RWPE1 (cell line): ENCODE results near the gene NTM.

Source experiments
- CTCF ChIA-PET: fragments of 350-600 bp; sonication (Branson Sonifier 250); formaldehyde crosslinking; extraction: SDS; loops from one replicate; lab custom pipeline; 2021; lab: Yijun Ruan, JAX
- POLR2A ChIA-PET: fragments of 400-600 bp; formaldehyde crosslinking; extraction: SDS; loops from one replicate; lab custom pipeline; 2020; ENCODE audit warnings: antibody characterized with exemption; ENCODE audit not compliant: low non-redundant PET; lab: Yijun Ruan, JAX
- DNase-seq: peaks from one replicate; pipeline ENCODE4 v3.0.0; 2012; ENCODE audit warnings: low spot score
- H3K27ac ChIP-seq: fragments of 450-650 bp; 2 replicates; pipeline ENCODE4 v1.5.1; 2017
- TF ChIP-seq, protein P1 (sequence below): fragments of 450-650 bp; conservative IDR thresholded peaks from 2 replicates; pipeline ENCODE4 v1.5.1; 2017; ENCODE audit warnings: low read depth, mild to moderate bottlenecking

NTM gene

DNA sequence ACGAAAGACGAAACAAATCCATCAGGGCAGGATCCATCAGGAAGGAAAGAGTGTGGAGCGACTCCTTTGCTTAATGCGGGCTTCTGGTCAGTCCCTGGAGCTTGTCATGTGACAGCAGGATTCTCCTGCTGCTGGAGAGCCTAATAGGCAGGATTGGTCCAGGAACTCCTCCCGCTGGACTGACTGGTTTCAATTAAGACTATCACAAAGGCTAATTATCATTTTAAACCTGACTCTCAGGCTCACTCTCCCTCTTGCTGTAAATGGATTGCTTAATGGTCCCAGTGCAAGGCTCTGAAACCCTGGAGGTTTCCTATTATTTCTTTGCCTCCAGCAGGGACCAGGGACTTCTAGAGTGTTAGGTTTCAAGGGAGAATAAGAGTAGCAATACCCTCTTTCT lies 493.8 kb downstream of the NTM start:
- ChIA-PET CTCF (no interaction called here), POLR2A (no interaction called here)
- no peak overlapping the region for H3K27ac ChIP-seq

DNA sequence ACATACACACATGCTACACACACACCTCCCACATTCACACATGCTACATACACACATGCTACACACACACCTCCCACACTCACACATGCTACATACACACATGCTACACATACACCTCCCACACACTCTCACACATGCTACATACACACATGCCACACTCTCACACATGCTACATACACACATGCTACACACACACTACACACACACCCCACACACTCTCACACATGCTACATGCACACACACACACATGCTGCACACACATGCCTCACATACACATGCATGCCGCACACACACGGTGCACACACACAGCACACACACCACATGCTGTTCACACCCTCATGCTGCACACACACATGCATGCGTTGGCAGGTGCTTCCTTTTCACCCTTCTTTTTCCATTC lies 495.4 kb downstream of the NTM start:
- H3K27ac ChIP-seq, result no peak overlapping the region
- ChIA-PET CTCF (interaction anchor here (0.6 kb wide), 1 partner anchor 239 kb away, joined by 3 read pairs; no protein-coding TSS in a partner anchor), POLR2A (no interaction called here)
- TF ChIP-seq, protein P1, sequence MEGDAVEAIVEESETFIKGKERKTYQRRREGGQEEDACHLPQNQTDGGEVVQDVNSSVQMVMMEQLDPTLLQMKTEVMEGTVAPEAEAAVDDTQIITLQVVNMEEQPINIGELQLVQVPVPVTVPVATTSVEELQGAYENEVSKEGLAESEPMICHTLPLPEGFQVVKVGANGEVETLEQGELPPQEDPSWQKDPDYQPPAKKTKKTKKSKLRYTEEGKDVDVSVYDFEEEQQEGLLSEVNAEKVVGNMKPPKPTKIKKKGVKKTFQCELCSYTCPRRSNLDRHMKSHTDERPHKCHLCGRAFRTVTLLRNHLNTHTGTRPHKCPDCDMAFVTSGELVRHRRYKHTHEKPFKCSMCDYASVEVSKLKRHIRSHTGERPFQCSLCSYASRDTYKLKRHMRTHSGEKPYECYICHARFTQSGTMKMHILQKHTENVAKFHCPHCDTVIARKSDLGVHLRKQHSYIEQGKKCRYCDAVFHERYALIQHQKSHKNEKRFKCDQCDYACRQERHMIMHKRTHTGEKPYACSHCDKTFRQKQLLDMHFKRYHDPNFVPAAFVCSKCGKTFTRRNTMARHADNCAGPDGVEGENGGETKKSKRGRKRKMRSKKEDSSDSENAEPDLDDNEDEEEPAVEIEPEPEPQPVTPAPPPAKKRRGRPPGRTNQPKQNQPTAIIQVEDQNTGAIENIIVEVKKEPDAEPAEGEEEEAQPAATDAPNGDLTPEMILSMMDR, result no peak
- DNase-seq, result no peak

More for the DNA sequence above, 493.8 kb downstream of the NTM start:
- TF ChIP-seq, protein P1, result no peak
- no peak for DNase-seq

DNA sequence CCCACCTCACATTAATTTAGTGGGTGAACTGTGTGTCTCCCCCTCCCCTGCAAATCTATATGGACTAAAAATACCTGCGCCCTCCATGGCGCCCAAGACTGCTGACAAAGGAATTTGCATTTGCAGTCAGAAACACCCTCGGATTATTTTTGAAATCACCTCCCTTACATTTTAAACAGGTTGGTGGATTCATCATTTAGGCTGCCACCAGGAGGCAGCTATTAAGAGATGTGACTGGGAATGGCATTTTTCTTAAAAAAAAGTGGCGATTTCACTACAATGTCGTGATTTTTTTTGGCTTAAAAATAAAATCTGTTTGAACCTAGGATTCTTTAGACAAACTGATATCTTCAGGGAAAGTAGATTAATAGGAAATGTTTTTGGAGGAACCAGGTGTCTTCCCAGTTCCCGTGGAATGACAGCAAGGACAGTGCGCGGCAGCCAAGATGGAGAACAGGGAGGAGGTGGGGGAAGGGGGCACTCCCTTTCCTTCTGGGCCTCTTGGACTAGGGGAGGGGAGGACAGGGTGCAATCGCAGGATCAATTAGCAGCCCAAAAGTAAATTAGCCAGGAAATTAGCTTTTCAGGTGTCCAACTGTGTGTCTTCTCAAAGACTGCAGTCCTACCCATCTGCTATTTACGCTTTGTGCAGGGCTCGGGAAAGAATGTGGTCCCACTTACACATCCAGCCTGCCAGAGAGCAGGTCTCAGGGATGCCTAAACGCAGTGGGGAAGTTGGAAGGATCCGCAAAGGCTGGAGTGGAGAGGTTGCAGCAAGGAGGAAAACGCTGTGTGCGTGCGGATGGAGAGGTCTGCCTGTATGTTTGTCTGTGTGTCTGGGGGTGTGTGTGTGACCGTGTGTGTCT lies 496.4 kb downstream of the NTM start:
- no peak overlapping the region for H3K27ac ChIP-seq
- ChIA-PET POLR2A (no interaction called here), CTCF (interaction anchor here (0.6 to 1.7 kb wide), 2 partner anchors 238 to 260 kb away, joined by 3 to 8 read pairs; no protein-coding TSS in a partner anchor)
- TF ChIP-seq, protein P1, result no peak
- DNase-seq, result no peak

DNA sequence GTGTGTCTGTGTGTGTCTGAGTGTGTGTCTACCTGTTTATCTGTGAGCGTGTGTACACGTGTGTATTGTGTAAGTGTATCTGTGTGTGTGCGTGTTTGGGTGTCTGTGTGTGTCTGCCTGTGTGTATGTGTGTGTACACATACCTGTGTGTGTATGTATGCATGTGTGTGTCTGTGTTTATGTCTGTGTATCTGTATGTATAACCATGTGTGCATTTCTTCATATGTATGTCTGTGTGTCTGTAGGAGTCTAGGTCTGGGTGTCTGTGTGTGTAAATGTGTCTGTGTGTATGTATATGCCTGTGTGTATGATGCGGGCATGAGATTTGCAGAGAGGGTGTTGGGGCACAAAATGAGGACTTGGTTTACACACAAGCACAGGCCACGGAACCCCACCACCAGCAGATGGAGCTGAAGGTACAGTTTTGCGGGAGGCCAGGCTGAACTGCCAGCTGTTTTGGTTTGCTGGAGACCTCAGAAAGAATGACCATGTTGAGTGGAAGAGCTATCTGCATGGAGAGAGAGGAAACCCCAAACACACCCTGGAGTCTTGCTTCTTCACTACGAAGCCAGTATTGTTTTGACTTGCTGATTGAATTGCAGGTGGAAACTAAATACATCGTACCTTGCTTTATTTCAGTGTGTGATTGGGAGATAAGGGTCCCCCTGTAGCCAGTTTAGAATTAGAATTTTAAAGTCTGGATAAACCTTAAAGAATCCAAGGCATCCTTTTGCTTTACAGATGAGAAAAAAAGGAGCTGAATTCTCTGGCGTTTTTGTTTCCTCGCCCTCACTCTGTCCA lies 497.2 kb downstream of the NTM start:
- POLR2A ChIA-PET, result no interaction called here
- no peak overlapping the region for H3K27ac ChIP-seq
- peak; percentile 63 for DNase-seq

DNA sequence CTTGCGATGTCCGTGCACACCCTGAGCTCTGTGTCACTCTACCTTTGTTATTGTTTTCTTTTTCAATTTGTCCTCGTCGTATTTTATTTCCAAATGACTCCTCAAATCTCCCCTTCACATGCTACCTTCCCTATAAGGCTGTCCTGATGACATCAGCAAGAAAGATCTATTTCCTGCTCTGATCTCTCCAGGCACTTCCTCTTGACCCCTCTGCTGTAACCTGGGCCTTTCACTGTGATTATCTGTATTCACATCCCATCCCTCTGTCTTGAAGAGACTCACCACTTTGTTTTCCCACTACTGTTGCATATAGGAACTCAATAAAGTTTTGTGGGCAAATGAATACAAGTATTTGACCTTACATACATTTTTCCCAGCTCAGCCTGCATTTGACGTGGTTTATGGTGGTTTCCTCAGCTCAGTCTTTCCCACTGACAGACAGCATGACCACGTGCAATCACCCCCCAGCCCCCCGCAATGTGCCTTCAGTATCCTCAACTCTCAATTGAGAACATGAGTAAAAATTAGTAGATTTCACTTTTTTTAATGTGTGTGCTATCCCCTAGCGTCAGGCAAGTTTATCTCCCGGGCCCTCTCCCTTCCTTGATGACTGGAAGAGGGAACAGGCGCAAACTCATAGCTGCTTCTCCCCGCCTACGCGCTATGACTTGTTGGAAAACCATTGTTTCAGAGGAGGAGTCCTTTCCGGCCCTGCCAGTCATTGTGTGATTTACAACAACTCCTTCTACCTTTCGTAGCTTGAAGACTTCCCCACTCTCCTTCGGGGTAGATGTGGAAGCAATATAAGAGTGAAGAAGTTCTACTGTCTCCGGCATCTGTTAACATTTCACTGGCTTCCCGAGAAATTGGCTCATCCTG lies 498.5 kb downstream of the NTM start:
- ChIA-PET CTCF (interaction anchor here (1.7 kb wide), 1 partner anchor 258 kb away, joined by 8 read pairs; no protein-coding TSS in a partner anchor), POLR2A (no interaction called here)
- H3K27ac ChIP-seq, result no peak overlapping the region
- DNase-seq, result no peak
- TF ChIP-seq, protein P1, result no peak

More for the DNA sequence above, 497.2 kb downstream of the NTM start:
- TF ChIP-seq, protein P1, result peak; percentile 58
- CTCF ChIA-PET, result interaction anchor here (0.6 to 1.7 kb wide), 4 partner anchors 97 to 264 kb away, joined by 3 to 8 read pairs (median 5); no protein-coding TSS in a partner anchor
